HepG2 (cell line): ENCODE data around the gene EFEMP2. TPM values are rescaled to one million over a fixed set of nuclear protein-coding genes. Genes with fewer than 3 reads are reported as not detected.

Experiments used
- AGO2 ChIP-seq: fragments of 200-400 bp; formaldehyde crosslinking; optimal IDR thresholded peaks from 2 replicates; pipeline ENCODE3; 2017; ENCODE audit warnings: mild to moderate bottlenecking, low read depth, low read length, moderate library complexity
- ARNT2 ChIP-seq: sonication (generic); formaldehyde crosslinking; IDR thresholded peaks from 2 replicates; pipeline ENCODE4 v1.8.0; 2022; ENCODE audit warnings: mild to moderate bottlenecking, low read depth, missing genetic modification reagents, moderate library complexity
- BRD4 ChIP-seq: sonication (generic); formaldehyde crosslinking; IDR thresholded peaks from 2 replicates; pipeline ENCODE4 v1.4.0; 2020; ENCODE audit warnings: missing genetic modification reagents
- CREBL2 ChIP-seq: sonication (generic); formaldehyde crosslinking; IDR thresholded peaks from 2 replicates; pipeline ENCODE4 v1.8.1; 2023; ENCODE audit warnings: missing genetic modification reagents, mild to moderate bottlenecking, borderline replicate concordance
- DNMT1 ChIP-seq: sonication (generic); formaldehyde crosslinking; IDR thresholded peaks from 2 replicates; pipeline ENCODE4 v1.5.1; 2020; ENCODE audit warnings: mild to moderate bottlenecking, missing genetic modification reagents
- DRAP1 ChIP-seq: IDR thresholded peaks from 2 replicates; pipeline ENCODE4 v1.6.1; 2016; ENCODE audit warnings: missing genetic modification reagents, missing compliant biosample characterization
- FOSL1 ChIP-seq: sonication (generic); formaldehyde crosslinking; IDR thresholded peaks from 2 replicates; pipeline ENCODE4 v1.9.0; 2021; ENCODE audit warnings: missing genetic modification reagents, borderline replicate concordance
- HNF4G ChIP-seq, 2 experiments: sonication (generic) in 1 of 2; formaldehyde crosslinking in 1 of 2; IDR thresholded peaks; 2 replicates each; pipeline versions ENCODE4 v1.4.0 to v1.6.1; 2011 to 2020; ENCODE audit warnings: borderline replicate concordance in 2 of 2, low read depth in 2 of 2, mild to moderate bottlenecking in 2 of 2, low read length in 1 of 2, missing genetic modification reagents in 1 of 2, moderate library complexity in 1 of 2
- IRF2 ChIP-seq: IDR thresholded peaks from 2 replicates; pipeline ENCODE4 v1.6.1; 2018; ENCODE audit warnings: missing genetic modification reagents, missing compliant biosample characterization
- KDM5B ChIP-seq: sonication (generic); formaldehyde crosslinking; IDR thresholded peaks from 2 replicates; pipeline ENCODE4 v1.4.0; 2020; ENCODE audit warnings: missing genetic modification reagents, mild to moderate bottlenecking, borderline replicate concordance
- LCORL ChIP-seq, 2 experiments: fragments of 450-650 bp in 1 of 2; sonication (generic) in 1 of 2; formaldehyde crosslinking in 1 of 2; IDR thresholded peaks; 2 replicates each; pipeline versions ENCODE4 v1.5.0 to v1.6.1; 2017 to 2020; ENCODE audit warnings: antibody characterized with exemption in 1 of 2, missing genetic modification reagents in 1 of 2
- MLXIP ChIP-seq: sonication (generic); formaldehyde crosslinking; IDR thresholded peaks from 2 replicates; pipeline ENCODE4 v1.9.0; 2021; ENCODE audit warnings: missing genetic modification reagents, borderline replicate concordance
- NFKBIZ ChIP-seq: IDR thresholded peaks from 2 replicates; pipeline ENCODE4 v1.6.1; 2018; ENCODE audit warnings: missing genetic modification reagents, missing compliant biosample characterization
- PHF21A ChIP-seq: sonication (generic); formaldehyde crosslinking; IDR thresholded peaks from 2 replicates; pipeline ENCODE4 v1.5.0; 2020; ENCODE audit warnings: mild to moderate bottlenecking, missing genetic modification reagents
- PHF8 ChIP-seq: sonication (generic); formaldehyde crosslinking; IDR thresholded peaks from 2 replicates; pipeline ENCODE4 v1.5.0; 2020; ENCODE audit warnings: missing genetic modification reagents
- POLR2G ChIP-seq: fragments of 200-400 bp; formaldehyde crosslinking; IDR thresholded peaks from 2 replicates; pipeline ENCODE4 v1.6.1; 2018; ENCODE audit warnings: mild to moderate bottlenecking, low read depth, low read length, moderate library complexity
- REPIN1 ChIP-seq: sonication (generic); formaldehyde crosslinking; IDR thresholded peaks from 2 replicates; pipeline ENCODE4 v1.8.0; 2022; ENCODE audit warnings: missing genetic modification reagents, low read depth, mild to moderate bottlenecking, borderline replicate concordance
- RFXANK ChIP-seq: IDR thresholded peaks from 2 replicates; pipeline ENCODE4 v1.6.1; 2016
- TFE3 ChIP-seq: IDR thresholded peaks from 2 replicates; pipeline ENCODE4 v1.6.1; 2016
- TOE1 ChIP-seq: sonication (generic); formaldehyde crosslinking; IDR thresholded peaks from 2 replicates; pipeline ENCODE4 v1.4.0; 2020; ENCODE audit warnings: mild to moderate bottlenecking, missing genetic modification reagents
- YEATS4 ChIP-seq: sonication (generic); formaldehyde crosslinking; IDR thresholded peaks from 2 replicates; pipeline ENCODE4 v1.4.0; 2020; ENCODE audit warnings: missing genetic modification reagents, borderline replicate concordance
- ZNF101 ChIP-seq: sonication (generic); formaldehyde crosslinking; IDR thresholded peaks from 2 replicates; pipeline ENCODE4 v1.4.0; 2020; ENCODE audit warnings: mild to moderate bottlenecking, low read depth, missing genetic modification reagents, borderline replicate concordance
- ZNF674 ChIP-seq: sonication (generic); formaldehyde crosslinking; IDR thresholded peaks from 2 replicates; pipeline ENCODE4 v1.5.0; 2020; ENCODE audit warnings: low read depth, mild to moderate bottlenecking, missing genetic modification reagents
- ZNF850 ChIP-seq: sonication (generic); formaldehyde crosslinking; conservative IDR thresholded peaks from 2 replicates; pipeline ENCODE4 v1.9.0; 2021; ENCODE audit warnings: mild to moderate bottlenecking, missing genetic modification reagents
- polyA plus RNA-seq, 8 experiments: library from polyadenylated mRNA; depleted of rRNA in 3 of 8; stranded (reverse) in 7 of 8; unstranded in 1 of 8; fragments of >200 nt; fragmentation: Illumina TruSeq in 4 of 8; extraction: Trizol in 4 of 8; gene quantifications; 2 replicates each; pipeline versions ENCODE4 v1.2.1 to v1.2.3, GENCODE V29; 2011 to 2016; ENCODE audit warnings: low read depth in 4 of 8, missing spikeins in 1 of 8, mixed read lengths in 1 of 8; ENCODE audit not compliant: insufficient read depth in 1 of 8
- total RNA-seq, 5 experiments: library from RNA; depleted of rRNA; stranded (reverse); fragments of >200 nt; fragmentation: Illumina TruSeq; extraction: Trizol; gene quantifications; 2 replicates each; pipeline ENCODE4 v1.2.3, GENCODE V29; 2016; ENCODE audit warnings: low read depth in 1 of 5

Gene EFEMP2
- total and polyA plus RNA-seq, 2 of the 13 experiments (the other 11 are each of a cell fraction or from before 2014, with no cell fraction given): 7.4 to 29.7 TPM

GRCh38 chr11:65919141-65919572 is 46.6 kb upstream of the EFEMP2 start, which contains the start of gene DRAP1 (continued):
- TF ChIP-seq CREBL2 (CRISPR knock-in tag): no peak
- TF ChIP-seq PHF8: peak; percentile 53; the same call in 1 of the 2 replicates
- TF ChIP-seq DNMT1 (CRISPR knock-in tag): 0 out of 2 replicates have a peak, but pooled peaks have one; percentile 25
- no peak for TF ChIP-seq LCORL (IDR thresholded peaks at IDR 0.05)
- no peak for TF ChIP-seq LCORL (CRISPR knock-in tag; IDR thresholded peaks at IDR 0.05)
- no peak for TF ChIP-seq ZNF674 (CRISPR knock-in tag)
- no peak for TF ChIP-seq BRD4 (CRISPR knock-in tag)
- peak; percentile 42; the same call in 1 of the 2 replicates for TF ChIP-seq MLXIP (CRISPR knock-in tag)
- TF ChIP-seq ZNF850 (CRISPR knock-in tag): no peak
- TF ChIP-seq PHF21A (CRISPR knock-in tag): peak; percentile 30; the same call in 1 of the 2 replicates
- peak; percentile 61 for TF ChIP-seq POLR2G
- no peak for TF ChIP-seq YEATS4 (CRISPR knock-in tag)
- peak; percentile 81 for TF ChIP-seq REPIN1 (CRISPR knock-in tag)
- TF ChIP-seq RFXANK (CRISPR knock-in tag): no peak
- TF ChIP-seq ZNF101 (CRISPR knock-in tag): peak; percentile 88; the same call in 1 of the 2 replicates
- TF ChIP-seq HNF4G (IDR thresholded peaks at IDR 0.05; ENCODE audit: borderline replicate concordance, low read depth, low read length): peak; percentile 73; the same call in 1 of the 2 replicates
- peak; percentile 54; the same call in 1 of the 2 replicates for TF ChIP-seq HNF4G (CRISPR knock-in tag; IDR thresholded peaks at IDR 0.05; ENCODE audit: borderline replicate concordance, low read depth)
- TF ChIP-seq ARNT2 (CRISPR knock-in tag): peak; percentile 88
- TF ChIP-seq AGO2: no peak
- TF ChIP-seq KDM5B: peak; percentile 62; the same call in 1 of the 2 replicates
- TF ChIP-seq DRAP1 (CRISPR knock-in tag): no peak
- TF ChIP-seq IRF2 (CRISPR knock-in tag): peak; percentile 89
- TF ChIP-seq TFE3: peak; percentile 55; the same call in 1 of the 2 replicates
- peak; percentile 73; the same call in 1 of the 2 replicates for TF ChIP-seq TOE1
- TF ChIP-seq FOSL1: no peak
- TF ChIP-seq NFKBIZ (CRISPR knock-in tag): no peak
